Transverse colon (tissue), 4 donors: Measurements from ENCODE around the gene ZNF496. TPM values are rescaled to one million over a fixed set of nuclear protein-coding genes. Genes with fewer than 3 reads are reported as not detected.
"Not testable (repeated sequence)": the region's sequence is repeated elsewhere in the genome, so short reads cannot be mapped to it uniquely, and the experiment has no call there.

Source experiments
- DNase-seq: peaks from one replicate; pipeline ENCODE4 v3.0.0-alpha.2; 2019
- H3K27ac ChIP-seq, 4 donors: fragments of 200-600 bp; sonication (generic); 2 replicates each; pipeline ENCODE4 v1.5.1; 2016 to 2018; ENCODE audit warnings: inconsistent platforms in 4 of 4
- H3K27me3 ChIP-seq: fragments of 200-600 bp; sonication (generic); 2 replicates; pipeline ENCODE4 v1.5.1; 2017; ENCODE audit warnings: inconsistent platforms
- H3K36me3 ChIP-seq, 4 donors: fragments of 200-600 bp; sonication (generic); 2 replicates each; pipeline ENCODE4 v1.5.1; 2017 to 2019; ENCODE audit warnings: inconsistent platforms in 4 of 4
- H3K4me1 ChIP-seq, 4 donors: fragments of 200-600 bp; sonication (generic); 2 replicates each; pipeline ENCODE4 v1.5.1; 2017 to 2020; ENCODE audit warnings: inconsistent platforms in 4 of 4
- H3K4me3 ChIP-seq, 4 donors: fragments of 200-600 bp; sonication (generic); 1 replicate in 1 of 4; 2 replicates in 3 of 4; pipeline versions ENCODE4 v1.5.1 to v1.6.1; 2017 to 2019; ENCODE audit warnings: inconsistent platforms in 4 of 4
- H3K9me3 ChIP-seq, 2 donors: fragments of 200-600 bp; sonication (generic); 2 replicates each; pipeline ENCODE4 v1.5.1; 2017 to 2019; ENCODE audit warnings: inconsistent platforms in 2 of 2
- EP300 ChIP-seq: sonication (generic); formaldehyde crosslinking; IDR thresholded peaks from one replicate; pipeline ENCODE4 v1.6.1; 2017; ENCODE audit warnings: antibody characterized with exemption, low read depth
- POLR2A ChIP-seq: fragments of 450-650 bp; IDR thresholded peaks from one replicate; pipeline ENCODE4 v1.6.1; 2016; ENCODE audit warnings: antibody characterized with exemption, mild to moderate bottlenecking, moderate library complexity
- POLR2AphosphoS5 ChIP-seq, 3 donors: sonication (generic); formaldehyde crosslinking; IDR thresholded peaks; one replicate each; pipeline ENCODE4 v1.6.1; 2016; ENCODE audit warnings: antibody characterized with exemption in 3 of 3
- WGBS, 2 donors: methylation state at CpG; one replicate each; pipeline ENCODE4 v1.1.5; 2018; ENCODE audit warnings: low coverage in 1 of 2; 5-methylcytosine and 5-hydroxymethylcytosine counted together
- in situ Hi-C, 4 donors: fragments of 200-750 bp; cut with MboI; loops; one replicate each; pipeline versions ENCODE4 v1.15.0 to v1.15.1; 2017; ENCODE audit warnings: low sequenced_read_pairs in 3 of 4, low pct_ligation_motif_present in 1 of 4, low pct_unique_long_range_greater_than_20kb in 1 of 4
- intact Hi-C: fragments of 100-400 bp; cut with DNase I; formaldehyde crosslinking; loops from one replicate; pipeline ENCODE4 v1.15.1; 2023; ENCODE audit warnings: low total_unique reads
- small RNA-seq, 4 donors: library from RNA; depleted of rRNA; stranded (forward); fragments of <200 nt; gene quantifications; one replicate each; pipeline ENCODE3, GENCODE V24; 2016
- total RNA-seq, 4 donors: library from RNA; depleted of rRNA; stranded (reverse); fragments of >200 nt; gene quantifications; one replicate each; pipeline ENCODE4 v1.1.0, GENCODE V29; 2016
- TF ChIP-seq, protein P1 (sequence below), 5 experiments: fragments of 200-600 bp in 3 of 5; fragments of 450-650 bp in 2 of 5; sonication (generic) in 3 of 5; IDR thresholded peaks; 1 replicate in 2 of 5; 2 replicates in 3 of 5; pipeline ENCODE4 v1.5.1; 2016 to 2017; ENCODE audit warnings: antibody characterized with exemption in 5 of 5, inconsistent platforms in 3 of 5, mild to moderate bottlenecking in 2 of 5, moderate library complexity in 1 of 5

ZNF496 gene
- total RNA-seq, 4 donors from 2014 or later: 12.4 to 35.8 (median 28.7) TPM

DNA sequence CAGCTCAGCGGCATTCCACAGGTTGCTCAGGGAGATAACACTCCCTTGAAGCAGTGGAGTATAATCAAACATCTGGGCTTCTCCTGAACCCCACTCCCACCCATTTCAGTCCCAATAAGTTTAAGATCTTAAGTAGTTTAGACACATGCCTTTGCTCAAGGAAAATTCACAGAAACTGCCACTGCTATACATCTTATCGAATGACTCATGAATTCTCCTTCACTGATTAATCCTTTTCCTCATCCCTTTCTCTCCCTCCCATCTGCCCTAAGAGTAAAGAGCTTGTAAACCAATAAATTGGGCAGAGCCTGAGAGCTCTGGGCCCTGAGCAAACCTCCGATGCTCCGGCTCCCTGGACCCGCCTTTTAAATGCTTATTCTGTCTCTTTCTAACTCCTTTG lies 65.6 kb downstream of the ZNF496 start:
- H3K36me3 ChIP-seq: no peaks in the 10 kb centered on the region
- no peak overlapping the region for H3K27ac ChIP-seq
- intact Hi-C loops: no loop called here
- 79 to 92% methylated on average over 4 to 5 of the region's 5 CpGs for WGBS, 2 donors
- H3K4me3 ChIP-seq: no peak overlapping the region
- in situ Hi-C loops: no loop called here
- peaks cover 0 to 7% of the 10 kb centered on the region in 2 donors for H3K9me3 ChIP-seq
- no peak for DNase-seq
- H3K27me3 ChIP-seq: no peaks in the 10 kb centered on the region
- H3K4me1 ChIP-seq: no peaks in the 10 kb centered on the region
- no peak for TF ChIP-seq POLR2A
- TF ChIP-seq EP300: no peak
- no peak for TF ChIP-seq POLR2AphosphoS5 (IDR thresholded peaks at IDR 0.05)
- TF ChIP-seq, protein P1, sequence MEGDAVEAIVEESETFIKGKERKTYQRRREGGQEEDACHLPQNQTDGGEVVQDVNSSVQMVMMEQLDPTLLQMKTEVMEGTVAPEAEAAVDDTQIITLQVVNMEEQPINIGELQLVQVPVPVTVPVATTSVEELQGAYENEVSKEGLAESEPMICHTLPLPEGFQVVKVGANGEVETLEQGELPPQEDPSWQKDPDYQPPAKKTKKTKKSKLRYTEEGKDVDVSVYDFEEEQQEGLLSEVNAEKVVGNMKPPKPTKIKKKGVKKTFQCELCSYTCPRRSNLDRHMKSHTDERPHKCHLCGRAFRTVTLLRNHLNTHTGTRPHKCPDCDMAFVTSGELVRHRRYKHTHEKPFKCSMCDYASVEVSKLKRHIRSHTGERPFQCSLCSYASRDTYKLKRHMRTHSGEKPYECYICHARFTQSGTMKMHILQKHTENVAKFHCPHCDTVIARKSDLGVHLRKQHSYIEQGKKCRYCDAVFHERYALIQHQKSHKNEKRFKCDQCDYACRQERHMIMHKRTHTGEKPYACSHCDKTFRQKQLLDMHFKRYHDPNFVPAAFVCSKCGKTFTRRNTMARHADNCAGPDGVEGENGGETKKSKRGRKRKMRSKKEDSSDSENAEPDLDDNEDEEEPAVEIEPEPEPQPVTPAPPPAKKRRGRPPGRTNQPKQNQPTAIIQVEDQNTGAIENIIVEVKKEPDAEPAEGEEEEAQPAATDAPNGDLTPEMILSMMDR (IDR thresholded peaks at IDR 0.05): no peak

DNA sequence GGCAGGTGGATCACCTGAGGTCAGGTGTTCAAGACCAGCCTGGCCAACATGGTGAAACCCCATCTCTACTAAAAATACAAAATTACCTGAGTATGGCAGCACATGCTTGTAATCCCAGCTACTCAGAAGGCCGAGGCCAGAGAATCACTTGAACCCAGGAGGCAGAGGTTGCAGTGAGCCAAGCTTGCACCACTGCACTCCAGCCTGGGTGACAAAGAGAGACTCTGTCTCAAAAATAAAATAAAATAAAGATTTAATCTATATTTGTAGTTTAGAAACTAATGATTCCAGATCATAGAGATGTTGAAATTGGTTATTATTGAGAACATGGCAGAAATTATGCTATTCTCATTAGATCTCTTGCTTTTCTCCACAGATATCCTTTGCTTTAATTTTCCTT lies 75.9 kb downstream of the ZNF496 start, which contains the start of gene VN1R5:
TSS of gene VN1R5 (plus strand) at position 301 of the 400 bp plus-strand sequence.
- 83 to 87% methylated on average over 1 of the region's 1 CpG for WGBS, 2 donors
- H3K36me3 ChIP-seq, DNase-seq, in situ Hi-C loops, H3K27me3 ChIP-seq, intact Hi-C loops, H3K27ac ChIP-seq, H3K9me3 ChIP-seq, H3K4me1 ChIP-seq, H3K4me3 ChIP-seq: not testable (repeated sequence)

DNA sequence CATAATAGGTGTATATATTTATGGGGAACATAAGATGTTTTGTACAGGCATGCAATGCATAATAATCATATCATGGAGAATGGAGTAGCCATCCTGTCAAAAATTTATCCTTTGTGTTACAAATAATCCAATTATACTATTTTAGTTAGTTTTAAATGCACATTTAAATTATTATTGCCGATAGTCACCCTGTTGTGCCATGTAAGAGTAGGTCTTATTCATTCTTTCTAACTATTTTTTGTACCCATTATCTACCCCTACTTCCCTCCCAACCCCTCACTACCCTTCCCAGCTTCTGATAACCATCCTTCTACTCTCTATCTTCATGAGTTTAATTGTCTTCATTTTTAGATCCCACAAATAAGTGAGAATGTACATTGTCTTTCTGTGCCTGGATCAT lies 84.1 kb downstream of the ZNF496 start:
- TF ChIP-seq POLR2AphosphoS5 (IDR thresholded peaks at IDR 0.05) (no peak), EP300 (no peak), POLR2A (no peak)
- TF ChIP-seq, protein P1 (IDR thresholded peaks at IDR 0.05): no peak
- no peak for DNase-seq
- WGBS, 2 donors: 92 to 100% methylated on average over 1 of the region's 1 CpG
- intact Hi-C loops: no loop called here
- Histone ChIP-seq H3K27me3 (no peaks in the 10 kb centered on the region), H3K9me3 (peaks cover 0 to 3% of the 10 kb centered on the region in 2 donors), H3K4me1 (no peaks in the 10 kb centered on the region), H3K4me3 (no peak overlapping the region), H3K36me3 (no peaks in the 10 kb centered on the region), H3K27ac (no peak overlapping the region)
- in situ Hi-C loops: no loop called here

Small RNA genes lying within 50 kb of the gene (small RNA-seq; reads per million reads assigned to genes)
- 0 reads per million in 4 donors for gene RF00019

Other genes with a start within 250 kb of the ZNF496 start
- 10 to 100 TPM in 1 of 4 donors, 1 to 10 TPM in 3; 2.4 to 26.2 (median 4.9) TPM for gene ZNF669, start 227.5 kb downstream of the ZNF496 start, total RNA-seq
- 10 to 100 TPM; 27.5 to 61.1 (median 41.5) TPM for gene ZNF124, start 159.8 kb downstream of the ZNF496 start, total RNA-seq
- not detected for gene VN1R5, start 75.8 kb downstream of the ZNF496 start, total RNA-seq
- 1 to 10 TPM in 1 of 4 donors, under 1 TPM in 2, not detected in 1; 0.75 to 1.7 (median 0.82) TPM for gene NLRP3, start 84.3 kb upstream of the ZNF496 start, total RNA-seq
- gene OR2B11, start 126.2 kb upstream of the ZNF496 start, total RNA-seq: not detected
- gene OR2C3, start 204.6 kb upstream of the ZNF496 start, total RNA-seq: not detected
- under 1 TPM in 3 of 4 donors, not detected in 1; 0.14 to 0.32 (median 0.20) TPM for gene GCSAML, start 217.3 kb upstream of the ZNF496 start, total RNA-seq